ENCODE results near the gene RPS6KB2. TPM values are rescaled to one million over a fixed set of nuclear protein-coding genes. Genes with fewer than 3 reads are reported as not detected.

RPS6KB2 gene
- total and polyA plus RNA-seq, 2 donors (not counting 1 experiment from before 2014, with no cell fraction given), result 81.8 to 131 TPM

DNA sequence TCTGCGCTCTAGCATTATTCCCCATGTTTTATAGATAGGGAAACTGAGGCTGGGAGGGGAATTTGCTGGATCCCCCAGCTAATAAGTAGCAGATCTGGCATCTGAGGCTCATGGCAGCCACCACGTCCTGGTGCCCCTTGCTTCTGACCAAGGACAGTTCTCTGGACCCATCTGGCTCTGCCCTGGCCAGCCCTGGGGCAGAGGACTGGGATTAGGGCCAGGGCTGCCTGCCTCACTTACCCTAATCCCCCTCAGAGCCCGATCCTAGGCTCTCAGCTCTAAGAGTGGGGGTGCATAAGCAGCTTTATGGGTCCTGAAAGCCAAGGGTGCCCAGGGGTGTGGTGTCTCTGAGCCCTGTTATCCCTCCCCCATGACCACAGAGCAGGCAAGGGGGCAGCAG, 26.8 kb downstream of the RPS6KB2 start, which contains the start of gene CABP4:
CABP4 (plus strand) TSS at position 301 of the 400 bp plus-strand sequence; CDS start at position 371, 70 bp downstream.
- no peak for DNase-seq
- no peaks in the 10 kb centered on the region for H4K20me1 ChIP-seq (ENCODE audit: control insufficient read depth, insufficient read depth, low read length, poor library complexity, severe bottlenecking)
- H3K27ac Mint-ChIP-seq, result peak within 1 kb of the TSS; percentile 41
- H3K4me1 Mint-ChIP-seq, result peaks cover 44% of the 10 kb centered on the region
- ChIA-PET CTCF (interaction anchor here (1.3 to 2.3 kb wide), 2 partner anchors 14 to 17 kb away, joined by 3 to 7 read pairs; partner anchors contain the start of genes PTPRCAP and TMEM134), POLR2A (interaction anchor here (1.0 to 2.4 kb wide), 4 partner anchors 9 to 18 kb away, joined by 3 to 7 read pairs (median 4); partner anchors contain the start of gene PTPRCAP)
- H3K27ac ChIP-seq (ENCODE audit: low read length in 2 of 2), result no peak within 1 kb of the TSS
- H3K9ac ChIP-seq (ENCODE audit: low read length), result no peak within 1 kb of the TSS
- TF ChIP-seq, protein P1, sequence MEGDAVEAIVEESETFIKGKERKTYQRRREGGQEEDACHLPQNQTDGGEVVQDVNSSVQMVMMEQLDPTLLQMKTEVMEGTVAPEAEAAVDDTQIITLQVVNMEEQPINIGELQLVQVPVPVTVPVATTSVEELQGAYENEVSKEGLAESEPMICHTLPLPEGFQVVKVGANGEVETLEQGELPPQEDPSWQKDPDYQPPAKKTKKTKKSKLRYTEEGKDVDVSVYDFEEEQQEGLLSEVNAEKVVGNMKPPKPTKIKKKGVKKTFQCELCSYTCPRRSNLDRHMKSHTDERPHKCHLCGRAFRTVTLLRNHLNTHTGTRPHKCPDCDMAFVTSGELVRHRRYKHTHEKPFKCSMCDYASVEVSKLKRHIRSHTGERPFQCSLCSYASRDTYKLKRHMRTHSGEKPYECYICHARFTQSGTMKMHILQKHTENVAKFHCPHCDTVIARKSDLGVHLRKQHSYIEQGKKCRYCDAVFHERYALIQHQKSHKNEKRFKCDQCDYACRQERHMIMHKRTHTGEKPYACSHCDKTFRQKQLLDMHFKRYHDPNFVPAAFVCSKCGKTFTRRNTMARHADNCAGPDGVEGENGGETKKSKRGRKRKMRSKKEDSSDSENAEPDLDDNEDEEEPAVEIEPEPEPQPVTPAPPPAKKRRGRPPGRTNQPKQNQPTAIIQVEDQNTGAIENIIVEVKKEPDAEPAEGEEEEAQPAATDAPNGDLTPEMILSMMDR (IDR thresholded peaks at IDR 0.05), result no peak
- TF ChIP-seq EZH2 (IDR thresholded peaks at IDR 0.05; ENCODE audit: borderline replicate concordance, insufficient read depth, low read depth, low read length, poor library complexity, severe bottlenecking), result no peak
- 83% methylated on average over 1 of the region's 3 CpGs for WGBS (ENCODE audit: insufficient coverage)
- peak within 1 kb of the TSS; percentile 25 for H3K4me2 ChIP-seq (replicated peaks; ENCODE audit: low read depth, low read length, poor library complexity, severe bottlenecking)
- H3K27me3 Mint-ChIP-seq, result no peaks in the 10 kb centered on the region
- H2AFZ ChIP-seq (ENCODE audit: insufficient read depth, low read depth, low read length, poor library complexity, severe bottlenecking), result no peak within 1 kb of the TSS
- H3K9me3 ChIP-seq (ENCODE audit: control extremely low read depth in 1 of 3, control insufficient read depth in 2 of 3, insufficient read depth in 1 of 3, low read length in 2 of 3), result no peaks in the 10 kb centered on the region
- H3K4me1 ChIP-seq (ENCODE audit: control insufficient read depth in 2 of 2, insufficient read depth in 2 of 2, low read length in 2 of 2), result peaks cover 51 to 88% of the 10 kb centered on the region in 2 donors
- no peak within 1 kb of the TSS for H3K4me3 Mint-ChIP-seq
- no peaks in the 10 kb centered on the region for H3K36me3 ChIP-seq (replicated peaks in 1 of 2; ENCODE audit: control extremely low read depth in 1 of 2, control insufficient read depth in 1 of 2, extremely low read depth in 1 of 2, insufficient read depth in 2 of 2, low read length in 1 of 2)
- peaks cover 70% of the 10 kb centered on the region for H3K79me2 ChIP-seq (ENCODE audit: control insufficient read depth, insufficient read depth, low read length)
- no peak for ATAC-seq (ENCODE audit: low read depth)
- no peaks in the 10 kb centered on the region for H3K27me3 ChIP-seq (replicated peaks in 1 of 4; ENCODE audit: control extremely low read depth in 1 of 4, control insufficient read depth in 3 of 4, insufficient read depth in 4 of 4, low read length in 3 of 4)
- intact Hi-C loops (cut with micrococcal nuclease), result no loop called here
- H3K4me3 ChIP-seq (ENCODE audit: control extremely low read depth in 1 of 5, extremely low read depth in 1 of 5, insufficient read depth in 1 of 5, low read depth in 2 of 5, low read length in 4 of 5), result no peak within 1 kb of the TSS
- no peaks in the 10 kb centered on the region for H3K9me3 Mint-ChIP-seq (ENCODE audit: insufficient read depth)

DNA sequence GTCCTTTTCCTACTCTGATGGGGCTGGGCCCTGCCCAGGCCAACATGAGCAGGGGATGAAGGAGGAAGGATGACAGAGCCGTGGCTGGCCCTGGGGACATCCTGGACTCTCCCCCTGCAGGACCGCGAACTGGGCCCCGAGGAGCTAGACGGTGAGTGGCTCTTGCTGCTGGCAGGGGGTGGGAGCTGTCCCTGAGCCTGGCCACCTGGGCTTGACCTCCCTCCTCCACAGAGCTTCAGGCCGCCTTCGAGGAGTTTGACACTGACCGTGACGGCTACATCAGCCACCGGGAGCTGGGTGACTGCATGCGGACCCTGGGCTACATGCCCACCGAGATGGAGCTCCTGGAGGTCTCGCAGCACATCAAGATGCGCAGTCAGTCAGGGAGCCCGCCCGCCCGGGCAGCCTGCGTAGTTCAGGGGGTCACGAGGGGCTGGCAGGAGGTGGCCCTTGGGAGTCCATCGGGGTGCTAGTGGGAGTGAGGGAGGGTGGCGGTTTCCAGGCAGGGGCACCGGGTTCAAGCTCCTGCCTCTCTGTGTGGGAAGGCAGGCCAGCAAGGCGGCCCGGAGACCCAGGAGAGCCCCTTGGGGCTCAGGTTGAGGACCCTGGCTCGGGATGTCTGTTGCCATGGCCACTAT, 27.9 kb downstream of the RPS6KB2 start:
- Histone ChIP-seq H3K9me3 (ENCODE audit: control extremely low read depth in 1 of 3, control insufficient read depth in 2 of 3, insufficient read depth in 1 of 3, low read length in 2 of 3) (peaks cover 0 to 3% (median 0%) of the 10 kb centered on the region in 3 donors), H4K20me1 (ENCODE audit: control insufficient read depth, insufficient read depth, low read length, poor library complexity, severe bottlenecking) (no peaks in the 10 kb centered on the region), H3K36me3 (replicated peaks in 1 of 2; ENCODE audit: control extremely low read depth in 1 of 2, control insufficient read depth in 1 of 2, extremely low read depth in 1 of 2, insufficient read depth in 2 of 2, low read length in 1 of 2) (no peaks in the 10 kb centered on the region), H3K4me1 (ENCODE audit: control insufficient read depth in 2 of 2, insufficient read depth in 2 of 2, low read length in 2 of 2) (peaks cover 48 to 88% of the 10 kb centered on the region in 2 donors), H3K4me3 (ENCODE audit: control extremely low read depth in 1 of 5, extremely low read depth in 1 of 5, insufficient read depth in 1 of 5, low read depth in 2 of 5, low read length in 4 of 5) (no peak overlapping the region), H3K27me3 (replicated peaks in 1 of 4; ENCODE audit: control extremely low read depth in 1 of 4, control insufficient read depth in 3 of 4, insufficient read depth in 4 of 4, low read length in 3 of 4) (no peaks in the 10 kb centered on the region), H3K79me2 (ENCODE audit: control insufficient read depth, insufficient read depth, low read length) (peaks cover 61% of the 10 kb centered on the region), H2AFZ (ENCODE audit: insufficient read depth, low read depth, low read length, poor library complexity, severe bottlenecking) (no peak overlapping the region), H3K4me2 (replicated peaks; ENCODE audit: low read depth, low read length, poor library complexity, severe bottlenecking) (no peak overlapping the region), H3K9ac (ENCODE audit: low read length) (no peak overlapping the region), H3K27ac (ENCODE audit: low read length in 2 of 2) (no peak overlapping the region)
- no peak overlapping the region for H3K4me3 Mint-ChIP-seq
- ChIA-PET CTCF (interaction anchor here (2.3 kb wide), 1 partner anchor 19 kb away, joined by 7 read pairs; the partner anchor contains the start of gene PTPRCAP), POLR2A (interaction anchor here (1.0 to 6.0 kb wide), 5 partner anchors 9 to 19 kb away, joined by 4 to 98 read pairs (median 7); partner anchors contain the start of gene PTPRCAP)
- DNase-seq, result no peak
- no peaks in the 10 kb centered on the region for H3K9me3 Mint-ChIP-seq (ENCODE audit: insufficient read depth)
- ATAC-seq (ENCODE audit: low read depth), result no peak
- TF ChIP-seq, protein P1 (IDR thresholded peaks at IDR 0.05), result no peak
- no peak for TF ChIP-seq EZH2 (IDR thresholded peaks at IDR 0.05; ENCODE audit: borderline replicate concordance, insufficient read depth, low read depth, low read length, poor library complexity, severe bottlenecking)
- H3K27me3 Mint-ChIP-seq, result no peaks in the 10 kb centered on the region
- 96% methylated on average over 22 of the region's 25 CpGs for WGBS (ENCODE audit: insufficient coverage)
- intact Hi-C loops (cut with micrococcal nuclease), result no loop called here
- peak overlapping the region; percentile 92 for H3K27ac Mint-ChIP-seq
- H3K4me1 Mint-ChIP-seq, result peaks cover 44% of the 10 kb centered on the region
